ENCODE results near the gene C19orf47. TPM values are rescaled to one million over a fixed set of nuclear protein-coding genes. Genes with fewer than 3 reads are reported as not detected.

The C19orf47 gene
- total RNA-seq, 1 donor from 2014 or later = 10.4 TPM

- Histone ChIP-seq H3K4me3 (ENCODE audit: low read depth, low read length) (peak within 1 kb of the TSS; percentile 94), H3K27me3 (ENCODE audit: control insufficient read depth, insufficient read depth, low read length) (no peaks in the 10 kb centered on the region), H3K36me3 (ENCODE audit: control insufficient read depth, insufficient read depth, low read length) (peaks cover 1% of the 10 kb centered on the region)
- TF ChIP-seq, protein P1, sequence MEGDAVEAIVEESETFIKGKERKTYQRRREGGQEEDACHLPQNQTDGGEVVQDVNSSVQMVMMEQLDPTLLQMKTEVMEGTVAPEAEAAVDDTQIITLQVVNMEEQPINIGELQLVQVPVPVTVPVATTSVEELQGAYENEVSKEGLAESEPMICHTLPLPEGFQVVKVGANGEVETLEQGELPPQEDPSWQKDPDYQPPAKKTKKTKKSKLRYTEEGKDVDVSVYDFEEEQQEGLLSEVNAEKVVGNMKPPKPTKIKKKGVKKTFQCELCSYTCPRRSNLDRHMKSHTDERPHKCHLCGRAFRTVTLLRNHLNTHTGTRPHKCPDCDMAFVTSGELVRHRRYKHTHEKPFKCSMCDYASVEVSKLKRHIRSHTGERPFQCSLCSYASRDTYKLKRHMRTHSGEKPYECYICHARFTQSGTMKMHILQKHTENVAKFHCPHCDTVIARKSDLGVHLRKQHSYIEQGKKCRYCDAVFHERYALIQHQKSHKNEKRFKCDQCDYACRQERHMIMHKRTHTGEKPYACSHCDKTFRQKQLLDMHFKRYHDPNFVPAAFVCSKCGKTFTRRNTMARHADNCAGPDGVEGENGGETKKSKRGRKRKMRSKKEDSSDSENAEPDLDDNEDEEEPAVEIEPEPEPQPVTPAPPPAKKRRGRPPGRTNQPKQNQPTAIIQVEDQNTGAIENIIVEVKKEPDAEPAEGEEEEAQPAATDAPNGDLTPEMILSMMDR (IDR thresholded peaks at IDR 0.05; ENCODE audit: insufficient read depth, low read length, poor library complexity, severe bottlenecking) = no peak
- DNase-seq (ENCODE audit: low read depth) = no peak
Observed at GRCh38 chr19:40284501-40285352, 63.5 kb downstream of the C19orf47 start, which contains the start of gene AKT2. TSS of gene AKT2 (minus strand) at chr19:40285345. CDS start at chr19:40265267, 20,078 bp downstream.

DNA sequence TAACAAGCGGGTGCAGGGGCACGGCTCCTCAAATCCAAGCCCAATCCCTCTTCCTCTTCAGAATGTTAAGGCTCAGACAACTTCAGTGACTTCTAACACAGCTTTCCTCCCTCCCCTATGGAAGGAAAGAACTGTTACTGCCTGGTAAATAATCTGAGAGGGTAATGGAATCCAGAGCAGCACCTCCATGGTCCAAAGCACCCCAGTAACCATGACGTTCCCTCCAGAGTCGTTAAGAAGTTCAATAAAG lies 64.0 kb downstream of the C19orf47 start:
- TF ChIP-seq, protein P1 (IDR thresholded peaks at IDR 0.05; ENCODE audit: insufficient read depth, low read length, poor library complexity, severe bottlenecking) = no peak
- no peaks in the 10 kb centered on the region for H3K27me3 ChIP-seq (ENCODE audit: control insufficient read depth, insufficient read depth, low read length)
- H3K4me3 ChIP-seq (ENCODE audit: low read depth, low read length) = peak overlapping the region; percentile 94
- no peak for DNase-seq (ENCODE audit: low read depth)
- peaks cover 1% of the 10 kb centered on the region for H3K36me3 ChIP-seq (ENCODE audit: control insufficient read depth, insufficient read depth, low read length)

DNA sequence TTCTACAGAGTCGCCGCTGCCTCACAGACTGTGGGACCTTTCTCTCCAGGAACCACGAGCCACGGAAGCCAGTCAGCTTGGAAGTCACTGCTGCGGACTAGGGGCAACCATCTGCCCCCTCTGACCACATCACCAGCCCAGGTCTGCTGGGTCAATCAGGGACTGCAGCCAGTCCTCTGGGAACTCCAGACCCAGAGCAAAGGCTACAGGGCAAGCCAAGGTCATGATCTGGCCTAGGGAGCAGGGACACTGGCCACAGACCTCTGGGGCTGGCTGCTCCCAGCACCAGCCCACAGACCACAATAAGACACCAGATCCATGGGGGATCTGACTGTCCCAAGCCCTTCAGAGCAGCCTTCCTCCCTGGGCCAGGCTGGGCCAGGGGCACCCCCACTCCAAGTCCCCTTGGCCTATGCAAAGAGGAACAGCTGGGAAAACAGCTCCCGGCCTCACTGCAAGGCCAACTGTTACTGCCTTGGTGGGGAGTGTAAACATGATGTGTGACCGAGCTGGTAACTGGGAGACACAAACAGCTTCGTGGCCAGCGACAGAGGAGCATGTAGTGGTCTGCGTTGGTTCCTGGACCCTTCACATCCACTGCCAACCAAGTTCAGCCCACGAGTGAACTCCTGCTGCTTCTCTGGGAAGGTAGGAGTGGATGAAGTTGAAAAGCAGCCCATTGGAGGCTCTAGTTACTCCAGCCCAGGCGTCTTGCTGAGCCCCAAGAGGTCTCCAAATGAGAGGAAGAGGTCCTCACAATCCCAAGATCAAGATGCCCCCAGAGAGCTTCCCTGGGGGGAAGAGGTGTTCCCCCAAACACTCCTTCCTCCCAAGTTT lies 64.6 kb downstream of the C19orf47 start:
- no peaks in the 10 kb centered on the region for H3K27me3 ChIP-seq (ENCODE audit: control insufficient read depth, insufficient read depth, low read length)
- H3K36me3 ChIP-seq (ENCODE audit: control insufficient read depth, insufficient read depth, low read length) = peaks cover 1% of the 10 kb centered on the region
- no peak for DNase-seq (ENCODE audit: low read depth)

DNA sequence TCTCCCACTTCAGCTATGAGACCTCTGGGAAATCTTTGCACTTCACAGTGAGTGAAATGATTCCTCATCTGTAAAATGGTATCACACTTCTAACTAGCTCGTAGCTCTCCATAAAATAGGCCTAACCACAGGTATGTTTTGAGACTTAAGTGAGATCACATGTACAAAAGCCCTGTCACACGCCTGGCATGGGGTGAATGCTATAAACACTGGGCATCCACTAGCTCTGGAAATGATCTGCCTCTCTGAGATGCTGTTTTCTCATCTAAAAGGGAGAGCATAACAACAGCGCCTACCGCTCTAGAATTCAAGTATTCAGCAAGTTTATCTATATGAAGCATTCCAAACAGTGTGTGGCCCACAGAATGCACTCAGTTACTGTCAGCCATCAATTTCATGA lies 65.3 kb downstream of the C19orf47 start:
- TF ChIP-seq, protein P1 (IDR thresholded peaks at IDR 0.05; ENCODE audit: insufficient read depth, low read length, poor library complexity, severe bottlenecking) = no peak
- H3K4me3 ChIP-seq (ENCODE audit: low read depth, low read length) = no peak overlapping the region
- H3K36me3 ChIP-seq (ENCODE audit: control insufficient read depth, insufficient read depth, low read length) = peaks cover 1% of the 10 kb centered on the region
- no peaks in the 10 kb centered on the region for H3K27me3 ChIP-seq (ENCODE audit: control insufficient read depth, insufficient read depth, low read length)
- DNase-seq (ENCODE audit: low read depth) = no peak

More for the DNA sequence above, 64.6 kb downstream of the C19orf47 start:
- TF ChIP-seq, protein P1 (IDR thresholded peaks at IDR 0.05; ENCODE audit: insufficient read depth, low read length, poor library complexity, severe bottlenecking) = no peak
- H3K4me3 ChIP-seq (ENCODE audit: low read depth, low read length) = peak overlapping the region; percentile 94

DNA sequence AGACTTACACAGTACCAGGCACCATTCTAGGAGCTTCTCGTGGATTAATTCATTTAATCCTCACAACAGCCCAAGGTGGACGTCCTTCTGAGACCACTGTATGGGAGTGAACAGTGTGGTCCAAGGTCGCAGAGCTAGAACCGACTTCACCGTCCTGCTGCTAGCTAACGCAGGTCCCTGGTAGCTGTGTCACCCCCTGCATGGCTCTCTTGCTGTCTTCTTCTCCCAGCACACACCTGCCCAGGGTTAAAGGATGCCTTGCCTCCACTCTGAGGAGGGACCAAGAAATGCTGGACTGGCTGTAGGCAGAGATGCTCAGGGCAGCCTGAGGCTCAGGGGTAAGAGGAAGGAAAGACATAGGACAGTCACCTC lies 66.0 kb downstream of the C19orf47 start:
- TF ChIP-seq, protein P1 (IDR thresholded peaks at IDR 0.05; ENCODE audit: insufficient read depth, low read length, poor library complexity, severe bottlenecking) = no peak
- H3K36me3 ChIP-seq (ENCODE audit: control insufficient read depth, insufficient read depth, low read length) = peaks cover 1% of the 10 kb centered on the region
- H3K4me3 ChIP-seq (ENCODE audit: low read depth, low read length) = no peak overlapping the region
- H3K27me3 ChIP-seq (ENCODE audit: control insufficient read depth, insufficient read depth, low read length) = no peaks in the 10 kb centered on the region
- no peak for DNase-seq (ENCODE audit: low read depth)
